Liver (tissue), 3 donors: ENCODE measurements around the gene HDAC9.

Experiments
- TAF1 ChIP-seq: conservative IDR thresholded peaks from 2 replicates; pipeline ENCODE4 v1.6.1; 2016; ENCODE audit warnings: antibody characterized with exemption, mild to moderate bottlenecking
- TF ChIP-seq, protein P1 (sequence below): fragments of 150-350 bp; IDR thresholded peaks from 2 replicates; pipeline ENCODE4 v1.5.1; 2017; ENCODE audit warnings: improper control_type of control experiment, low read depth, low read length; ENCODE audit not compliant: missing input control
- donor health status: healthy.
- donor health status: healthy.

DNA sequence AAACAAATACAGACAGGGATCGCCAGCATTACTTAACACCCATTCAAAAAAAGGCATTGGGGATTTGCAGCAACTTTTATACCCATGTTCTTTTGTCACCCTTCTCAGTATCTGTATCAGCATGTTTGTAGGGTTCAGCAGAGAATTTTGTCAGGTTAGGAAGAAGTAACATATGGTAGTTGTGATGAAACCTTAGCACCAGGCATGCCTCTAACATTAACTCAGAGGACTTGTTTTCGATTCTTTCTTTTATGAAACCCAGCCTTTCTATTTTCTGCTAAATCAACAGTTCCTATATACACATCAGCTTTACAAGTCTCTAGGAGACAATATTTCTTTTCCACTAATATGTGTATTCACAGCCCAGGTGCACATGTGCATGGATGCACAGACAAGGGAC is 22.4 kb upstream of the HDAC9 start:
- TF ChIP-seq, protein P1, sequence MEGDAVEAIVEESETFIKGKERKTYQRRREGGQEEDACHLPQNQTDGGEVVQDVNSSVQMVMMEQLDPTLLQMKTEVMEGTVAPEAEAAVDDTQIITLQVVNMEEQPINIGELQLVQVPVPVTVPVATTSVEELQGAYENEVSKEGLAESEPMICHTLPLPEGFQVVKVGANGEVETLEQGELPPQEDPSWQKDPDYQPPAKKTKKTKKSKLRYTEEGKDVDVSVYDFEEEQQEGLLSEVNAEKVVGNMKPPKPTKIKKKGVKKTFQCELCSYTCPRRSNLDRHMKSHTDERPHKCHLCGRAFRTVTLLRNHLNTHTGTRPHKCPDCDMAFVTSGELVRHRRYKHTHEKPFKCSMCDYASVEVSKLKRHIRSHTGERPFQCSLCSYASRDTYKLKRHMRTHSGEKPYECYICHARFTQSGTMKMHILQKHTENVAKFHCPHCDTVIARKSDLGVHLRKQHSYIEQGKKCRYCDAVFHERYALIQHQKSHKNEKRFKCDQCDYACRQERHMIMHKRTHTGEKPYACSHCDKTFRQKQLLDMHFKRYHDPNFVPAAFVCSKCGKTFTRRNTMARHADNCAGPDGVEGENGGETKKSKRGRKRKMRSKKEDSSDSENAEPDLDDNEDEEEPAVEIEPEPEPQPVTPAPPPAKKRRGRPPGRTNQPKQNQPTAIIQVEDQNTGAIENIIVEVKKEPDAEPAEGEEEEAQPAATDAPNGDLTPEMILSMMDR, result no peak
- no peak for TF ChIP-seq TAF1
